ENCODE results near the gene RSAD1. TPM values are rescaled to one million over a fixed set of nuclear protein-coding genes. Genes with fewer than 3 reads are reported as not detected.

The RSAD1 gene
- total RNA-seq (2014; rRNA removed; shearing (Covaris generic)): 28.8 and 33.9 TPM in 2 replicates
- 98.8 and 136 TPM in 2 replicates for polyA plus RNA-seq (2014; cell fraction: nucleus; rRNA removed)

- peak; percentile 86 for DNase-seq (ENCODE audit: extremely low read depth, low read depth)
These were observed at the start of gene RSAD1 for GRCh38 chr17:50478391-50479381. Gene RSAD1 (plus strand): TSS chr17:50478860. CDS start chr17:50478885, 25 bp downstream.

GRCh38 chr17:50429793-50430192, 48.9 kb upstream of the RSAD1 start:
- no peak for DNase-seq (ENCODE audit: extremely low read depth, low read depth)

- no peak for DNase-seq (ENCODE audit: extremely low read depth, low read depth)
These were observed 47.6 kb upstream of the RSAD1 start for GRCh38 chr17:50430821-50431618.

GRCh38 chr17:50432125-50432762, 46.4 kb upstream of the RSAD1 start:
- DNase-seq (ENCODE audit: extremely low read depth, low read depth): no peak

- no peak for DNase-seq (ENCODE audit: extremely low read depth, low read depth)
These were observed 41.3 kb upstream of the RSAD1 start for GRCh38 chr17:50437409-50437808.

GRCh38 chr17:50439008-50439407, 39.7 kb upstream of the RSAD1 start:
- DNase-seq (ENCODE audit: extremely low read depth, low read depth): no peak

GRCh38 chr17:50440172-50440837, 38.4 kb upstream of the RSAD1 start:
- DNase-seq (ENCODE audit: extremely low read depth, low read depth): no peak

GRCh38 chr17:50440838-50441829, 37.5 kb upstream of the RSAD1 start:
- DNase-seq (ENCODE audit: extremely low read depth, low read depth): no peak

- DNase-seq (ENCODE audit: extremely low read depth, low read depth): no peak
These were observed 35.1 kb upstream of the RSAD1 start for GRCh38 chr17:50443505-50443974.

- no peak for DNase-seq (ENCODE audit: extremely low read depth, low read depth)
These were observed 33.6 kb upstream of the RSAD1 start for GRCh38 chr17:50444841-50445715.

GRCh38 chr17:50445730-50446325, 32.8 kb upstream of the RSAD1 start:
- no peak for DNase-seq (ENCODE audit: extremely low read depth, low read depth)

GRCh38 chr17:50447870-50448595, 30.6 kb upstream of the RSAD1 start:
- DNase-seq (ENCODE audit: extremely low read depth, low read depth): no peak

GRCh38 chr17:50448643-50449042, 30.0 kb upstream of the RSAD1 start:
- no peak for DNase-seq (ENCODE audit: extremely low read depth, low read depth)

GRCh38 chr17:50451943-50452629, 26.6 kb upstream of the RSAD1 start:
- no peak for DNase-seq (ENCODE audit: extremely low read depth, low read depth)

GRCh38 chr17:50452630-50453300, 25.9 kb upstream of the RSAD1 start:
- DNase-seq (ENCODE audit: extremely low read depth, low read depth): no peak

- DNase-seq (ENCODE audit: extremely low read depth, low read depth): no peak
These were observed 24.8 kb upstream of the RSAD1 start for GRCh38 chr17:50453901-50454300.

All from NCI-H460 (cell line).